Prostate gland (tissue), 2 donors: Measurements from ENCODE around the gene JAGN1.

Experiments
- POLR2A ChIP-seq: fragments of 450-650 bp; IDR thresholded peaks from one replicate; pipeline ENCODE4 v1.6.1; 2016; ENCODE audit warnings: antibody characterized with exemption, mild to moderate bottlenecking
- POLR2AphosphoS5 ChIP-seq: sonication (generic); formaldehyde crosslinking; IDR thresholded peaks from one replicate; pipeline ENCODE4 v1.6.1; 2017; ENCODE audit warnings: antibody characterized with exemption
- TF ChIP-seq, protein P1 (sequence below), 4 experiments: fragments of 200-600 bp in 2 of 4; fragments of 450-650 bp in 2 of 4; sonication (generic) in 2 of 4; IDR thresholded peaks; 1 replicate in 3 of 4; 2 replicates in 1 of 4; pipeline ENCODE4 v1.5.1; 2016 to 2019; ENCODE audit warnings: antibody characterized with exemption in 4 of 4, mild to moderate bottlenecking in 2 of 4, moderate library complexity in 2 of 4

DNA sequence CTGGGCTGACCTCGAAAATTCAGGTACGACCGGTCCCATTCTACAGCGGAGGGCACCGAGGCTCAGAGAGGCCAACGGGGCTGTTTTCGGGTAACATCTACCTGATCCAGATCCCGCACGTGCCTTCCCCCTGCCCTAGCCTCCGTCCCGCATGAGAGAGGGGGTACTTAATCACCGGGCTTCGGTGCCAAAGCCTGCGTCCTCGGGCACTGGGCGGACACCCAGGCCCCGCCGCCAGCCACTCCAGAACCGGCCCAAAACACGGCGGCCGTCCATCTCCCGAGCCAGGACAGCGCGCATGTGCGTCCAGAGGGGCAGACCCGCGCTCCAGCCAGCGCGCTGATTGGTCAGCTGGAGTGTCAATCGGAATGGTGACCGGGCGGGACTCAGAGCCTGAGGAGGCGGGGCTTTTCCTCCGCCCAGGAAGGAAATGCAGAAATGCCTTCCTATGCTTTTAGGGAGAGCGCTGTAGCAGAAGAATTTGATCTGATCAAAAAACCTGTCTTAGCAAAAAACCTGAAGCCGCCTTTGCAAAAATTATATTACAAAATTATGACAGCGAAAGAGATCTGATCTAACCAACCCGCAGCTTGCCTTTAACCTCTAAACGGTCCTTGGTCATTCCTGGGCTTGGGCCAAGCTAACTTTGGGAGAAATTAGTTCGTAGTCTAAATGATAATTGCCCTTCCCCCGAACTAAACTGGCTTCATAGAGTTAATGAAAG lies 46.5 kb upstream of the JAGN1 start, which contains the start of gene RPUSD3:
- TF ChIP-seq, protein P1, sequence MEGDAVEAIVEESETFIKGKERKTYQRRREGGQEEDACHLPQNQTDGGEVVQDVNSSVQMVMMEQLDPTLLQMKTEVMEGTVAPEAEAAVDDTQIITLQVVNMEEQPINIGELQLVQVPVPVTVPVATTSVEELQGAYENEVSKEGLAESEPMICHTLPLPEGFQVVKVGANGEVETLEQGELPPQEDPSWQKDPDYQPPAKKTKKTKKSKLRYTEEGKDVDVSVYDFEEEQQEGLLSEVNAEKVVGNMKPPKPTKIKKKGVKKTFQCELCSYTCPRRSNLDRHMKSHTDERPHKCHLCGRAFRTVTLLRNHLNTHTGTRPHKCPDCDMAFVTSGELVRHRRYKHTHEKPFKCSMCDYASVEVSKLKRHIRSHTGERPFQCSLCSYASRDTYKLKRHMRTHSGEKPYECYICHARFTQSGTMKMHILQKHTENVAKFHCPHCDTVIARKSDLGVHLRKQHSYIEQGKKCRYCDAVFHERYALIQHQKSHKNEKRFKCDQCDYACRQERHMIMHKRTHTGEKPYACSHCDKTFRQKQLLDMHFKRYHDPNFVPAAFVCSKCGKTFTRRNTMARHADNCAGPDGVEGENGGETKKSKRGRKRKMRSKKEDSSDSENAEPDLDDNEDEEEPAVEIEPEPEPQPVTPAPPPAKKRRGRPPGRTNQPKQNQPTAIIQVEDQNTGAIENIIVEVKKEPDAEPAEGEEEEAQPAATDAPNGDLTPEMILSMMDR (IDR thresholded peaks at IDR 0.05) = peak in 1 of 4 experiments; percentile 3
- peak; percentile 83 for TF ChIP-seq POLR2A
- peak; percentile 97 for TF ChIP-seq POLR2AphosphoS5
